ENCODE data around the gene CDH16.
A peak's percentile ranks its signal among the peaks of the same experiment; 100 is the strongest.
"Not testable (repeated sequence)": the region's sequence is repeated elsewhere in the genome, so short reads cannot be mapped to it uniquely, and the experiment has no call there.

The CDH16 gene

DNA sequence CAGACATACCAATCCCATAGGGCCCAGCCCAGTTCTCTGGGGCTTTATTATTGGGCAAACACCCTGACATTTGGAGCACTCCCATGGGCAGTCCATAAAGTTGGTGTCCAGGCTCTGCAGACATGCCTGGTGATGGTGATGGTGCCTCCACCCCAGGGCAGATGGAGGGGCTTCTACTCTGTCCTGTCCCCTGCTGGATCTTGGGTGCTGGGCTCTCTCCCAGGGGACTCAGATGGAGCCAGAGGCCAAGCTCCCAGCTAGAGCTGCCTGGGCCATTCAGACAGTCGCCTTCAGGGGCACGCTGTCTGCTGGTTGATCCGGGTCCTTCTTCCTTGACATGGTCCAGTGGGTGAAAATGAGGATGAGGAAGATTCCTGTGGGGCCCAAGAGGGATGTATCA is 10.6 kb downstream of the CDH16 start:
- DNase-seq = no peak

DNA sequence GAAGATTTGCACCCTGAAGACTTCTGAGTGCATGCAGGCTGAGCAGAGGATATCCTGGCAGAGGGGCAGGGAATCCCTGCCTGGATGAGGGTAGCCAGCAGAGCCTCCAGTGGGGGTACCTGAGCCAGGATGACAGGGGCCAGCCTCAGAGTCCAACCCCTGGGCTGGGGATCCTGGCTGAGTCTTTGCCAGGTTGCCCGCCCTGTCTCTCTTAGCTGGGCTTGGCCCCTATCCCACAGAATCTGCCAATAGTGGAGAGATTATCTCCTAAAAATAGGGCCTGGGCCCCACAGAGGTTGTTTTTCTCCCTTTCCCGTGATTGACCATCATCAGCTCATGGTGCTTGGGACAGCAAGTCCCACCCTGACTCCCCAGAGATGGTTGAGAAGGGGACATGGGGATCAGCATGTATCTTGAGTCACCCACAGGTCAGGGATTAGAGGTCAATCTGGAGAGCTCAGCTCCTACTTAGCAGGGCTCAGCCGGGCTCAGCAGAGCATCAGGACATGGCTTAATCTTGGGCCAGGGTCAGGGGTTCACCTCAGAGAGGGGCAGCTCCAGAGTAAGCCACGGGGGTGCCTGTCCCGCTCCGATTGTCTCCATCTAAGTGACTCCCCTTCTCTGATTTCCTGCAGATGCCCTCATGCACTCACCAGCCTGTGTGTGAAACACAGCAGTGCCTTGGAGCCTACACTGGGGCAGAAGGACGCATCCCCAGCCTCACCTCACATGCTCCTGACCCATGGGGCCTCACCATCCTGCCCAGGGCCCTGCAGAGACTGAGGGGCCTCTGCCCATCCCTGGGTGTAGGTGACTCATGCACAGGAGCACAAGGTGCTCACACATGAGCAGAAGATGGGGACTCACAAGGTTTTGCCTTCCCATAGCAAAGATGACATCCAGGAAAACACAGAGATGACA is 11.5 kb downstream of the CDH16 start:
- DNase-seq = no peak

DNA sequence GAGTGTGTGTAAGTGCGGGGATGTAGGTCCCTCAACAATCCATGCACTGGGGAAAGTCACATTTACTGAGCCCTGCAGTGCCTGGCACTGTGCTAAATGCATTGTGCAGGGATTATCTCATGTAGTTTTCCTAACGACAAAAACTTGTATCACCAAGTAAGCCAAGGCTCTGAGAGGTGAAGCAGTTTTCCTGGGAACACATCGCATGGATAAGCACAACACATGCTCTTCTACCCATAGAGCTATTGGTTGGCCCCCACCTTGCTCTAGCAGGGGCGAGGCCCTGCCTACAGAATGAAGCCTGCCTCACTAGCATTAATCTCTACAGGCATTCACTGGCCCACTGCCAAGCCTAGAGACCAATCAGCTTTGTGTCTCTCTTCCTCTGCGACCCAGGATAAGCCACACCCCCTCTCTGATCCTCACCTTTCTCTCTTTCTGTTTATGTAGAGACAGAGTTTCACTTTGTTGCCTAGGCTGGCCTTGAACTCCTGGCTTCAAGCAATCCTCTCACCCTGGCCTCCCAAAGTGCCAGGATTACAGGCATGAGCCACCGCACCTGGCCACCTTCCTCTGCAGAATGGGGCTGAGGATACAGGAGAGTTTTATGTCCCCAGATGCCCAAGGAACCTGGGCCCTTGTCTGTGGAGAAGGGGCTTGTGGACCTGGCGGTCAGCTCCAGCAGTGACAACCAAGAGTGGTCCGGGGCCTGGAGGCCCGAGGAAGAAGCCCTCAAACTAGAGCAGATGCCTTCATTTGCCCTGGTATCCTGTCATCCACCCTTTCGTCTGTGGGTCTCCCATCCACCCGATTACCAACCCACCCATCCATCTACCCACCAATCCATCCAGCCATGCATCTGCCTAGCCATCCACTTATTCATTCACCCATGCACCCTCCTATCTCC is 12.8 kb downstream of the CDH16 start:
- no peak for DNase-seq

DNA sequence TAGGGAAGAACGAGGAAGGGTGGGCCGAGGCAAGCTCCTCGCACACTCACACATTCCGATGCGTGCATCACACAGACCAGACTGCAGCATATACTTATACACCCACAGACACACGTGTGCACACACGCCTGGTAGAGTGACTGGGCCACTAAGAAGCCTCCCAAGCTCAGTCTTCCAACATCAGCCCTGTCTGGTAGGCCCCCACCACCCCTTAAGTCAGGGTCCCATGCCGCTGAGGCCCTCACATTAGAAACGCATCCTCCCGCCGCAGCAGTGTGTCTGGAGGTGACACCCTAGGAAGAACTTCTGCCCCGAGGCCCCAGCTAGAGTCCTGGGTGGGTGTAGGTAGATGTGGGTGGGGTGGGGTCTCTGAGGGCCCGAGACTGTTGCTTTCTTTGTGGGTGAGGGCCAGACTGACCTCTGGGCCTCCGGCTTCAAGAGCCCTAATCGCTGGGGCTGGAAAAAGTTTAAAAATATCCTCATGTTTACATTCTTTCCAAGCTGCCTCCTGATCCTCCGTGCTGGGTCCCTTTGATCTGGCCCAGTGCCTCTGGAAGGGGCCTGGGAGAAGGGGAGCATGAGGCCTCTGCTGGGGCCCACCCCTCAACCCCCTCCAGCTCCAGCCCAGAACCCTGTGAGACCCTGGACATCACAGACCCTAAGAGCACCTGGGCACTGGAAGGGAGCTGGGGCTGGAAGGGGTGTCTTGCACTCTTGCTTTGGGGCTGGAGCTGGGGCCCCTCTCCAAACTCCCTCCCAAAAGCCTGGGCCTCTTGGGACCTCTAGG is 13.6 kb downstream of the CDH16 start:
- no peak for DNase-seq

DNA sequence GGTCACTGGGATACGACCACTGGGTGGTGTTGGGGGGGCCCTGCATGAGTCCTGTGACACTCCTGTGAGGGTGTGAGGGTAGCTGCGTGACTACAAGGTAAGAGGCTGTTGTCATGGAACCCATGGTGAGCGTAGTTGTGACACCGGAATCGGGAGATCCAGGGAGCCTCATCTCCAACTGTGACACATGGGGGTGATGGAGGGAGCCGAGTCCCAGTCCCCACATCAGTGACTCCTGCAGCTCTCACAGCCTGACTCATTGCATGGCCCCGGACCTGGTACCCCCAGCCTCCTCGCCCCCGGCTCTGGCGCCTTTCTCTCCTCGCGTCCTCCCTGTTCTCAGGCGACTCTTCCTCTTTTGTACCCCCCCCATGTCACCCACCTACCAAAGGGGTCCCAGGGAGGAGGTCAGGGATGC is 14.2 kb downstream of the CDH16 start:
- no peak for DNase-seq

DNA sequence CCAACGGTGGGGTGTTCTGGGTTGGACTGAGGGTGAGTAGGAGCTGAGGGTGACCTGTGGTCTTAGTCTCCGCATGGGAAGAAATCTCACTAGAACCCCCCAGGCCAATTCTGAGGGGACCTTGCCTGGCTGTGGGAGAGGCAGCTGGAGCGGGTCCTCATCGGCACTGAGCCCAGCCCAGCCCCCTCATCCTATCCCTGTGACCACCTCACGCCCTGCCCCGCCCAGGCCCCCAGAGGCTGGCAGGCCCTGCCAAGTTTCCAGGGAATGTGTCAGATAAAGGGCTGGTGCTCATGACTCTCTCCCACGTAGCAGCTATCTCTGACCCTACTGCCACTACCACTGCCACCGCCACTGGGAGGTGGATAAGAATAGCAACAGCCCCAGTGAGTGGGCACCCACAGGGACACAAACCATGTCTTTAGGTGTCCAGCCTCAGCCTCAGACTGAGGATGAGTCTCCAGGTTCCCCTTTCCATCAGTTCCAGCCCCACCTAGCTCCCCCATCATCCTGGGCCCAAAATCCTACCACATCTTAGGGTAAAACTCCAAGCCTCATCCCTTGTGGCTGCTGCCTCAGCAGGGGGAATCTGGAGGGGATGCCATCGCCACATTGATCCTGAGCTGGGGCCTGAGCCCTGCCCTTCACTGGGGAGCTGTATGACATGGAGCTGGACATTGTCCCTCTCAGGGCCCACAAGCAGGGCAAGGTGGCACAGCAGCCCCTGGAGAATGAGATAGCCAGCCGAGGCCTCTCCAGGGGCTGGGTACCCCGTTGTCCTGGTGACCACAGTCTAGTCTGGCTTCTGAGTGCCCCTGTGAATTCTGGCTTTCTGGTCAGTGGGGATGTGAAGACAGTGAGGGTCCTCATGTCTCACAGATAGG is 14.9 kb downstream of the CDH16 start:
- no peak for DNase-seq

DNA sequence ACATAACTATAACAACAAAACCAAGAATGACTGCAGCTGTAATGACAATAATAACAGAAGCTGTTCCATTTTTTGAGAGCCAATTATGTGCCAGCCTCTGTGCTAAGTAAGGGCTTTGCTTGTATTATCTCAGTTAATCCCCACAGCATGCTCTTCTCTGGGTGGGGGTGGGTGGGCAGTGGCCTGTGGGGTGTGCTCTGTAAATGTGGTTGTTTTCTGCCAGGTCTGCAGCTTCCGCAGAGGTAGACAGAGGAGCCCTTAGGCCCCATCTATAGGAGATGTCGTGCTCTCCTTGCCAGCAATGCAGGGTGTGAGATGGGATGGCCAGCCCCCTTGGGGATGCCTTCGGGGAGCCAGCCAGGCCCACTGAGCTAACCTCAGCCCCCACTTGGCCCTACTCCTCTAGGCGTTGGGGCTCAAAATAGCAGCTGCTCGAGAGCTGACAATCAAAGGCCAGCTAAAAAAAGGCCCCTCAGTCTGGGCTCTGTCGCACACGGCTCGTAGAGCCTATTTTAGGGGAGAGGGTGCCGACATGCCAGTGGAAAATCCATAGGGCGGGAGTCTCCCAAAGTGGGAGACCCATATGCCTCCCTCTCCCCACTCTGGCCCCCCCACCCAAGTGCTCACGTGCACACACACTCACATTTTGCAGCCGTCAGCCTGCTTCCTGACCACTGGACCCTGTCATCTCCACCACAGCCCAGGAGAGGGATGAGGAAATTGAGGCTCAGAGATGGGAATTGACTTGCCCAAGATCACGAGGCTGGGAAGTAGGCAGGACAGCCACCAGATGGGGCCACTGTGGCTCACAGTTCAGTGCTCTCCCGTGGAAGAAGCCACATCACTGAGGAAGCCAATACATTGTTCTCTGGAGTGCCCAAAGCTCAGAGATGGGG is 15.8 kb downstream of the CDH16 start:
- no peak for DNase-seq

DNA sequence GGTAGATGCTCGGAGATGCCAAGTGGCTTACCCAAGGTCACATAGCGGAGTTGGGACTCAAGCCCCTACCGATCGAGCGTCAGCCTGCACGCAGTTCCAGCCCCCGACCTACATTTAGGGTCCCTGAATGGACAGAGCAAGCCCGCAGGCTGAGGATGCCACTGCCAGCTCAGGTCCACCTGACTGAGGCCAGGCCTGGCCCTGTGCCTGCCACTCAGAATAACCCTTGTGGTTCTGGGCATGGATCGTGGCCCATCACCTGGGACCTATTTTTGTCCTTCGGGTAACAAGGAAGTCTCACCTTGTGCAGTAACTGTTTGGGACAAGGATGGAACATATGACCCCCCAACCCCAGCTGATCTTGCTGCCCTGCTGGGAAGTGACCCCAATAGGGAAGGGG is 17.1 kb downstream of the CDH16 start:
- no peak for DNase-seq

DNA sequence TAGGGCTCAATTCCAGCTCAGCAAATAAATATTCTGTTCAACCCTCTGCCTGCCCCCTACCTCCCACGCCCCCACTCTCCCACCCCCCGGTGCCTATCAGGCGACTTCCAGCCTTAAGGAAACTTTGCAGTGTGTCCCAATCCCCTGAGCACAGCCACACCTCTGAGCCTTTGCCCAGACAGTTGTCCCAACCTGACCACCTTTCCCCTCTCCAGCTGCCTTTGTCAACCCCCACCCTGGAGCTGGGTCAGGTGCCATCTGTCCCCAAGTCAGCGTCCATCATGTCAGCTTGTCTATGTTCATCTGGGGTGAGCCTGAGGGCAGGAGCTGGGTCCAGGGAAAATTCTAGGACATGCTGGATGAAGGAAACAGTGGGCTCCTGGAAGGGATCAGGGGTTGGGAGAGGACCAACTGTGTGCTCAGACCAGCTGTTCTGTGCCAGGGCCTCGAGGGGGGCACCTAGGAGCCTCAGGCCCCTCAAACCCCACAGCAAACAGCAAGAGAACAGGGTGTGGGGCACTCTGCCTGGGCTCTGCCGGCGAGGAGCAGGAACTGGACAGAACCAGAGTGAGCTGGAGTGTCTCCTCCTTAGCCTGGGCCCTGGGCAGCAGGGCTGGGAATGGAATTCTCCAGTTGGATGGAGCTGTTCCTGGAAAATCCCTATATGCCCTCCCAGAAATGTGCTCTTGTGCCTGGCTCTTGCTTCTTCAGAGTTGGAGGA is 17.8 kb downstream of the CDH16 start:
- DNase-seq = no peak

DNA sequence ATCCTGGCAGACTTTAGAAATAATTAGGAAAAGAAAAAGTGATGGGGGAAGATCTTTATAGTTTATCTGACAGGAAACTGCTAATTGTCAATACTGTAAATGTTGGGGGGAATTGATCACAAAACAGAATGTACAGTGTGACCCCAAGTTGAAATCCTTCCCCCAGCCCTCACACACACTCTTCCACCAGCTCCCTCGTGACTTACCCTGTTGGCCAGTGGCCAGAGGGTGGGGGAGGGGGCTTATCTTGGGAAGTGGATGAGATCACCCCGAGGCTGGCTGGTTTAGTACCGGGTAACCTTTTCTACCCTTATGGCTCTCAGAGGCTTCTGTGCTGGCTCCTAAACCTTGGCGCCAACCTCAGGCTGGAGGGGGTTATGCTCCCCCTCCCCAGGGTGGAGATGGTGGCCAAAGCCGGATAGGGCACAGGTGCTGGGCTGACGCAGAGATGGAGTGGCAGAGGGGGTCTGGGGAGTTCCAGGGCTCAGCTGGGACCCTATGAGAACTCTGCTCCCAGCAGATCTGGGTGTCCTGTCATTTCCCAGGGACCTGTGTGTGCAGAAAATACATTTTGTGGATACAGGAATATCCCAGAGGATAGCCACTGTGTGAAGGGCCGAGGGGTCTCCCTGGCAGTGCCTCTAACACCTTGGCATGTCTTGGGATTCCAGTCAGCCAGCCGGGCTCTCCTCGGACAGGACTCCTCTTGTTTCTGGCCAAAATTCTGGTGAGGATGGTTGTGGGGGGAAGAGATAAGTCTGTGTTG is 18.6 kb downstream of the CDH16 start:
- peak; percentile 18 for DNase-seq

DNA sequence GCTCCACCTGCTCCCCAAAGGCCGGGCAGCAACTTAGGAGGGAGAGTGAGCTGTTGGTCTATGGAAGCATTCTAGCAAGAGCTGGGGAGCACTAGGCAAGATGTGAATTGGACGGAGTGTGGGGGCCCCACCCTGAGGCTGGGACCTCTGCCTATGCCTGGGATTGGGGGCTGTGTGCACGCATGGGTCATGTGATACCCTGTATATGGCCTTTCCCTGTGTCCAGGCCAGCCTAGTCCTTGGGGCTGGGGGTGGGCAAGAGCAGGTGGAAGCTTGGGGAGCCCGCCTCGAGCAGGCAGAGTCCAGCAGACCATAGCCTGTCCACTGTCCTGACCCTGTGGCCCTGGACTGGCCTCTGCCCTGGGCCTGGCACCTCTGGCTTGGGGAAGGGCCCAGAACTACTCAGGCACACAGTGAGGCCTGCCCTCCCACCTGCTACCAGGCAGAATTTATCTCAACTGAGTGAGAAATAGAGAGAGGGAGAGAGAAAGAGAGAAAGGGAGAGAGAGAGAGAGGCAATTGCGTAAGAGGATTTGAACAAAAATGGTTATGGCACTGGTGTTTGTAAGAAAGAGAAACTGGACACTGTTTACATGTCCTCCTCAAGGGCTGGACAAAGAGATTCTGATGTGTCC is 19.3 kb downstream of the CDH16 start:
- no peak for DNase-seq

DNA sequence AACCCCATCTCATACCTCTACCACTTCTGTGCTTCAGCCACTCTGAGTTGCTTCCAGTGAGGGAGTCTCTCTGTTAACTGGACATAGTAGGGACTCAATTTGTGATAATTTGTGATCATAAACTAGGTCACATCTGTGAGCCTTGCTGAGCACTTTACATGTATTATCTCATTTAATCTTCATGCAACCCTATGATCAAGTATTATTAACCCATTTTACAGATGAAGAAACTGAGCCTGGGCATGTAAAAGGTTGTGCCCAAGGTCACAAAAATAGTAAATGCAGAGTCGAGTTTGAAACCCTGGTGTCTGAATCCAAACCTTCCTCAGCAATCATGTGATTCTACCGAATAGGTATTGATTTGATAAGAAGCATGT is 19.8 kb downstream of the CDH16 start:
- no peak for DNase-seq

DNA sequence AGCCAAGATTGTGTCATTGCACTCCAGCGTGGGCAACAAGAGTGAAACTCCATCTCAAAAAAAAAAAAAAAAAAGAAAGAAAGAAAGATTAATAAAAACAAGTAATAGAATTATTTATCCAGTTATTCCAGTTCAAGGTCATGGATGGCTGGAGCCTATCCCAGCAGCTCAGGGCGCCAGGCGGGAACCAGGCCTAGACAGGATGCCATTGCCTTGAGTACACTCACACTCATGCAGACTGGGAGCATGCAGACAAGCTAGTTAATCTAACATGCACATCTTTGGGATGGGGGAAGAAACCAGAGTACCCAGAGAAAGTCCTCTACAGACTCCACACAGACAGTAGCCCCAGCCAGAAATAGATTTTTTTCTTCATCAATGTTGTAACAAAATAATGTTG is 20.5 kb downstream of the CDH16 start:
- DNase-seq = no peak

DNA sequence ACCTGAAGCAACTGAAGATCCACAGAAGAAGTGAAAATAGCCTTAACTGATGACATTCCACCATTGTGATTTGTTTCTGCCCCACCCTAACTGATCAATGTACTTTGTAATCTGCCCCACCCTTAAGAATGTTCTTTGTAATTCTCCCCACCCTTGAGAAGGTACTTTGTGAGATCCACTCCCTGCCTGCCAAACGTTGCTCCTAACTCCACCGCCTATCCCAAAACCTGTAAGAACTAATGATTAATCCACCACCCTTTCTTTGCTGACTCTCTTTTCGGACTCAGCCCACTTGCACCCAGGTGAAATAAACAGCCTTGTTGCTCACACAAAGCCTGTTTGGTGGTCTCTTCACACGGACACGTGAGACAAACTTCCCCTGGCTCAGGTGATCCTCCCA is 22.0 kb downstream of the CDH16 start:
- DNase-seq = not testable (repeated sequence)

DNA sequence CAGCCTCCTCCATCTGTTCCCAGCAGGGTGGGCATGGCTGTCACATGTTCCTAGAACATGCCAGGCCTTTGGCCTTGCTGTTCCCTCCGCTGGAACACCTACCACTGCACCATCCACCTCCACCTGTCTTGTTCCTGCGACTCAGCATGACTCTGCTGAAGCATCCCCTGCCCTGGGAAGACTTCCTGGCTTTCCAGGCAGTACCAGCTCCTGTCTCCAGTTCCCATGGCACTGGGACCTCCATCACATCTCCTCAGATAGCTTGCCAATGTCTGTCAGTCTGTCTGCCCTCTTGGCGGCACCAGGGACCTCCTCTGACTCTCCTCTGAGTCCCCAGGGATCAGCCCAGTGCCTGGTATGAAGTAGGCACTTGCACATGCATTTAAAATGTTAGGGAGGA is 22.7 kb downstream of the CDH16 start:
- DNase-seq = no peak

DNA sequence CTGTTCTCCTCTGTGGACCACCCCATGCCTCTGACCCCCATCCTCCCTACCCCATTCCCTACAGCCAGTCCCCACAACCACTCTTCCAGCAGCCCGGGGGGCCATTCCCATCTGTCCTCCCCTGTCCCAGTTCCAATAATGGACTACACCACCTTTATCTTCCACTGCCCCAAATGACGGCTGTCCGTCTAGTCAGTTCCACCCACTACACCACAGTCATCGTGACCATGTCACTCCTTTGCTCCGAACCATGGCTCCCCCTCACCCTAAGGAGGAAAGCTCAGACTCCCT is 23.1 kb downstream of the CDH16 start:
- no peak for DNase-seq

DNA sequence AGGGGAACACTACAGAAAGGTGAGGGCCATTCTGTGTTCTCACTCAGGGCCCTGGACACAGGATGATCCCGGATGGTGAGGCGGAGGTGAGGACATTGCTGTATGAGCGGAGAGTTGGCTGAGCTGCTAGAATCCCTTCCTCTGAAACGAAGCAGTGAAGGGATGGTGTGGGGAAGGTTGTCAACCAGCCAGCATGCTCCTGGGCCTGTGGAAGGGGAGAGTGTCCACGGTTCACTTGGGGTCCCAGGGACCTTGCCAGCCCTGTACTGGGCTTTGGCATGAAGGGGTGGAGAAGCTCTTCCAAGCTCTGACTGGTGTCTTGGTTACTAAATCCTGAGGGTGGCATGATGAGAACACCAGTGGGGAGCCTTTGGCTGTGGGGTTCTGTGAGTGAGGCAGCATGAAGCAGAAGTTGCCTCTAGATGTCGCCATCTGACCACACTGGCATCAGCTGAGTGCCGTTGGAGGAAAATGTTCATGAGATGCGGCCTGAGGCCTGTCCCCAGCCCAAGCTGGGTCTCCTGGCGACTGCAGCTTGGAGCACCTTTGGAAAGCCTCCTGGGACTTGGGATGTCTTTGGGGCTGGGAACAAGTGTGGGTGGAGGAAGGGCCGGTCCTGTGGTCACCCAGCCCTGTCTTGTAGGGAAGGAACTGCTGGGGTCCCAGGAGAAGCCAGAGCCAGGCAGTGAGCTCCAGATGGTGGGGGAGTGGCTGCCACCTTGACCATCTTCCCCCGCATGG is 23.6 kb downstream of the CDH16 start:
- DNase-seq = peak; percentile 33

DNA sequence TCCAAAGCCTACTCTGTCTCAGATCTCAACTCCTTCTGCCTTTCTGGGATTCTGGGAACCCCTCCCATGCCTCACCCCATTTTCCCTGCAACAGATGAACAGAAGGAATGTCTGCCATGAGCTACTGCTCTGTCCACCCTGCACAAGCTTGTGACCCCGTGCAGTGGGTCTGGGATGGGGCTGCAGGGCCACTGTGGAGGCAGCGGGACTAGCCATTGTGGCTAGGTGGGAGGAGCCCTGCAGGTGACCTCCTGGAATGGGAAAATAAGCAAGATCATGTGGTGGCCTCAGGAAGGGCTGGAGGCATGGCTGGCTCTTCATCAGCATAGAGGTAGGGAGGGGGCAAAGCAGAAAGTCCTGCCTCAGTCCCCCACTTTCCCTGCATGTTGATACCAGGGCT is 24.6 kb downstream of the CDH16 start:
- no peak for DNase-seq

DNA sequence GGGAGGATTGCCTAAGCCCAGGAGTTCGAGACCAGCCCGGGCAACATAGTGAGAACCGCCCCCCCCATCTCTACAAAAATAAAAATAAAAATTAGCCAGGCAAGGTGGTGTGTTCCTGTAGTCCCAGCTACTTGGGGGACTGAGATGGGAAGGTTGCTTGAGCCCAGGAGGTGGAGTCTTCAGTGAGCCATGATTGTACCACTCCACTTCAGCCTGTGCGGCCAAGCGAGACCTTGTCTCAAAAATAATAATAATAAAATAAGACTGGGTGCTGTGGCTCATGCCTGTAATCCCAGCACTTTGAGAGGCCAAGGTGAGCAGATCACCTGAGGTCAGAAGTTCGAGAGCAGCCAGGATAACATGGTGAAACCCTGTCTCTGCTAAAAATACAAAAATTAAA is 26.9 kb downstream of the CDH16 start:
- no peak for DNase-seq
